ENCODE data around the gene NUP54.

The NUP54 gene

GRCh38 chr4:76168688-76169087, 20.5 kb upstream of the NUP54 start:
- H3K36me3 ChIP-seq (ENCODE audit: low read length), result no peaks in the 10 kb centered on the region

DNA sequence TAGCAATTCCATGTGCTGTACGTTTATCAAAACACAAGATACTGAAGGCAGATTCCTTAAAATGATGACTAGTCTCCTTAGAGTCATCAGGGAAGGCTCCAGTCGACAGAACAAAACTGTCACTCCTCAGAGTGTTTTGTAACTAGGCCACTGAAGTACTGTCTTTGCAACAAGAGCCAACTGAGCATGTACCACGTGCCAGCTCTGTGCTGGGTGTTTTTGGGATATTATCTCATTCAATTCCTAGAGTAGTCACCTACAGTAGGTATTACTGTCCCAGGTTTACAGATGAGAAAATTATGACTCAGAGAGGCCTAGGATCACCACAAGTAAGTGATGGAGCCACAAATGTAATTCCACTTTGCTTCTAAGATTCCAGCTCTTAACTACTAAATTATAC, 18.3 kb upstream of the NUP54 start:
- Histone ChIP-seq H3K4me2 (ENCODE audit: low read depth, low read length, poor library complexity, severe bottlenecking) (no peak overlapping the region), H3K27me3 (ENCODE audit: low read length) (no peaks in the 10 kb centered on the region), H3K36me3 (ENCODE audit: low read length) (no peaks in the 10 kb centered on the region), H3K4me3 (ENCODE audit: insufficient read depth, low read length, poor library complexity, severe bottlenecking) (no peak overlapping the region), H4K20me1 (ENCODE audit: low read depth, low read length) (no peaks in the 10 kb centered on the region), H3K9me2 (replicated peaks; ENCODE audit: insufficient read depth, low read length) (no peaks in the 10 kb centered on the region), H3K9me3 (ENCODE audit: insufficient read depth, low read length) (no peaks in the 10 kb centered on the region), H3K9ac (ENCODE audit: low read length) (no peak overlapping the region), H3K27ac (ENCODE audit: low read depth, low read length) (no peak overlapping the region), H3F3A (ENCODE audit: insufficient read depth) (no peaks in the 10 kb centered on the region), H3K79me2 (ENCODE audit: insufficient read depth, low read length) (no peaks in the 10 kb centered on the region), H2AFZ (ENCODE audit: low read depth, low read length, severe bottlenecking) (no peak overlapping the region)
- TF ChIP-seq CTCF (IDR thresholded peaks at IDR 0.05; ENCODE audit: insufficient read depth, low read length, poor library complexity, severe bottlenecking), result no peak
- TF ChIP-seq EZH2phosphoT487 (conservative IDR thresholded peaks at IDR 0.05; ENCODE audit: low read length), result no peak

More at GRCh38 chr4:76168688-76169087, 20.5 kb upstream of the NUP54 start:
- H3K79me2 ChIP-seq (ENCODE audit: insufficient read depth, low read length), result no peaks in the 10 kb centered on the region
- H3K9me2 ChIP-seq (replicated peaks; ENCODE audit: insufficient read depth, low read length), result no peaks in the 10 kb centered on the region
- TF ChIP-seq CTCF (IDR thresholded peaks at IDR 0.05; ENCODE audit: insufficient read depth, low read length, poor library complexity, severe bottlenecking), result no peak
- no peak for TF ChIP-seq EZH2phosphoT487 (conservative IDR thresholded peaks at IDR 0.05; ENCODE audit: low read length)
- no peak overlapping the region for H2AFZ ChIP-seq (ENCODE audit: low read depth, low read length, severe bottlenecking)
- H3K27ac ChIP-seq (ENCODE audit: low read depth, low read length), result no peak overlapping the region
- no peak overlapping the region for H3K9ac ChIP-seq (ENCODE audit: low read length)
- no peak overlapping the region for H3K4me3 ChIP-seq (ENCODE audit: insufficient read depth, low read length, poor library complexity, severe bottlenecking)
- no peak overlapping the region for H3K4me2 ChIP-seq (ENCODE audit: low read depth, low read length, poor library complexity, severe bottlenecking)
- no peaks in the 10 kb centered on the region for H3F3A ChIP-seq (ENCODE audit: insufficient read depth)
- no peaks in the 10 kb centered on the region for H3K9me3 ChIP-seq (ENCODE audit: insufficient read depth, low read length)
- no peaks in the 10 kb centered on the region for H4K20me1 ChIP-seq (ENCODE audit: low read depth, low read length)
- no peaks in the 10 kb centered on the region for H3K27me3 ChIP-seq (ENCODE audit: low read length)

- H3K4me3 ChIP-seq (ENCODE audit: insufficient read depth, low read length, poor library complexity, severe bottlenecking), result no peak overlapping the region
- no peak overlapping the region for H3K4me2 ChIP-seq (ENCODE audit: low read depth, low read length, poor library complexity, severe bottlenecking)
- H3K27me3 ChIP-seq (ENCODE audit: low read length), result no peaks in the 10 kb centered on the region
- no peaks in the 10 kb centered on the region for H4K20me1 ChIP-seq (ENCODE audit: low read depth, low read length)
- H2AFZ ChIP-seq (ENCODE audit: low read depth, low read length, severe bottlenecking), result no peak overlapping the region
- TF ChIP-seq CTCF (IDR thresholded peaks at IDR 0.05; ENCODE audit: insufficient read depth, low read length, poor library complexity, severe bottlenecking) (no peak), EZH2phosphoT487 (conservative IDR thresholded peaks at IDR 0.05; ENCODE audit: low read length) (no peak)
- H3K9ac ChIP-seq (ENCODE audit: low read length), result no peak overlapping the region
- no peaks in the 10 kb centered on the region for H3F3A ChIP-seq (ENCODE audit: insufficient read depth)
- H3K9me3 ChIP-seq (ENCODE audit: insufficient read depth, low read length), result no peaks in the 10 kb centered on the region
- H3K36me3 ChIP-seq (ENCODE audit: low read length), result no peaks in the 10 kb centered on the region
- no peaks in the 10 kb centered on the region for H3K79me2 ChIP-seq (ENCODE audit: insufficient read depth, low read length)
- no peak overlapping the region for H3K27ac ChIP-seq (ENCODE audit: low read depth, low read length)
- no peaks in the 10 kb centered on the region for H3K9me2 ChIP-seq (replicated peaks; ENCODE audit: insufficient read depth, low read length)
Measured at GRCh38 chr4:76160355-76160754, 12.2 kb upstream of the NUP54 start.

Data from SU-DHL-6 (cell line).